Breast epithelium (tissue), 3 donors: ENCODE measurements around the gene GARIN5A.

Source experiments
- POLR2A ChIP-seq: fragments of 450-650 bp; IDR thresholded peaks from one replicate; pipeline ENCODE4 v1.6.1; 2016; ENCODE audit warnings: antibody characterized with exemption, mild to moderate bottlenecking, moderate library complexity
- TF ChIP-seq, protein P1 (sequence below), 3 donors: fragments of 450-650 bp; IDR thresholded peaks; one replicate each; pipeline ENCODE4 v1.5.1; 2016 to 2017; ENCODE audit warnings: antibody characterized with exemption in 3 of 3, mild to moderate bottlenecking in 3 of 3, moderate library complexity in 3 of 3

DNA sequence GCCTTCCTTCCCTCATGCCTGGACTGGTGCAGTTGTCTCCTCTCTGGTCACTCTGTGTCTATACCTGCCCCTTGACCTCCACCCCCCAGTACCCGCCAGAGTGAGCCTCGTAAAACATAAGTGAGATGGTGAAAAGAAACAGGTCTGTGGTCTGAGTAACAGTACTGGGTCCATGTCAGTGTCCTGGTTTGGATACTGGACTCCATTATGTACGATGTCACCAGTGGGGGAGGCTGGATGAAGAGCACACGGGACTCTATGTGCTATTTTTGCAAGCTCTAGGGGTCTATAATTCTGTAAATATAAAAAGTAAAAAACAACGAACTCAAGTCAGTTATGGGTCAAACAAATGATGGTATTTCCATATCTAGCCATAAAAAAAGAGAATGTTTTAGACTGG, 29.6 kb downstream of the GARIN5A start:
- TF ChIP-seq, protein P1, sequence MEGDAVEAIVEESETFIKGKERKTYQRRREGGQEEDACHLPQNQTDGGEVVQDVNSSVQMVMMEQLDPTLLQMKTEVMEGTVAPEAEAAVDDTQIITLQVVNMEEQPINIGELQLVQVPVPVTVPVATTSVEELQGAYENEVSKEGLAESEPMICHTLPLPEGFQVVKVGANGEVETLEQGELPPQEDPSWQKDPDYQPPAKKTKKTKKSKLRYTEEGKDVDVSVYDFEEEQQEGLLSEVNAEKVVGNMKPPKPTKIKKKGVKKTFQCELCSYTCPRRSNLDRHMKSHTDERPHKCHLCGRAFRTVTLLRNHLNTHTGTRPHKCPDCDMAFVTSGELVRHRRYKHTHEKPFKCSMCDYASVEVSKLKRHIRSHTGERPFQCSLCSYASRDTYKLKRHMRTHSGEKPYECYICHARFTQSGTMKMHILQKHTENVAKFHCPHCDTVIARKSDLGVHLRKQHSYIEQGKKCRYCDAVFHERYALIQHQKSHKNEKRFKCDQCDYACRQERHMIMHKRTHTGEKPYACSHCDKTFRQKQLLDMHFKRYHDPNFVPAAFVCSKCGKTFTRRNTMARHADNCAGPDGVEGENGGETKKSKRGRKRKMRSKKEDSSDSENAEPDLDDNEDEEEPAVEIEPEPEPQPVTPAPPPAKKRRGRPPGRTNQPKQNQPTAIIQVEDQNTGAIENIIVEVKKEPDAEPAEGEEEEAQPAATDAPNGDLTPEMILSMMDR (IDR thresholded peaks at IDR 0.05), result no peak
- TF ChIP-seq POLR2A, result no peak
